ENCODE data around the gene ACRBP.

ACRBP gene
- total RNA-seq: 0.83 to 6.4 (median 3.5) reads per million in 17 experiments

GRCh38 chr12:6647083-6647604, at the start of gene ACRBP:
Gene ACRBP, minus strand, starts transcription at chr12:6647432. Its CDS starts 66 bp downstream, at chr12:6647366.
- DNase-seq: peak; percentile 85 to 95 (median 90)

GRCh38 chr12:6695313-6696045, 48.2 kb upstream of the ACRBP start:
- no peak for DNase-seq

GRCh38 chr12:6694701-6695100, 47.5 kb upstream of the ACRBP start:
- DNase-seq: no peak

GRCh38 chr12:6693832-6694355, 46.7 kb upstream of the ACRBP start:
- DNase-seq: no peak

GRCh38 chr12:6692888-6693287, 45.7 kb upstream of the ACRBP start:
- no peak for DNase-seq

- peak in 1 of 4 experiments; percentile 40 for DNase-seq
Observed at GRCh38 chr12:6691473-6691872, 44.2 kb upstream of the ACRBP start.

- peak; percentile 98 to 100 (median 98) for DNase-seq
Observed at GRCh38 chr12:6688999-6689882, 42.0 kb upstream of the ACRBP start, which contains the start of gene ZNF384. Gene ZNF384, minus strand, starts transcription at chr12:6689375. Its CDS starts 9,855 bp downstream, at chr12:6679520.

GRCh38 chr12:6688543-6688998, 41.3 kb upstream of the ACRBP start:
- peak; percentile 39 to 62 (median 44) for DNase-seq

GRCh38 chr12:6685814-6686213, 38.6 kb upstream of the ACRBP start:
- DNase-seq: no peak

GRCh38 chr12:6684609-6685008, 37.4 kb upstream of the ACRBP start:
- peak; percentile 61 to 82 (median 68) for DNase-seq

- no peak for DNase-seq
Observed at GRCh38 chr12:6676962-6677361, 29.7 kb upstream of the ACRBP start.

- no peak for DNase-seq
Observed at GRCh38 chr12:6672143-6672542, 24.9 kb upstream of the ACRBP start.

GRCh38 chr12:6667559-6668210, 20.5 kb upstream of the ACRBP start:
- DNase-seq: no peak

GRCh38 chr12:6666211-6666610, 19.0 kb upstream of the ACRBP start:
- no peak for DNase-seq

GRCh38 chr12:6664902-6665301, 17.7 kb upstream of the ACRBP start:
- peak; percentile 33 to 80 (median 50) for DNase-seq

- DNase-seq: peak; percentile 98 to 100 (median 99)
Observed at GRCh38 chr12:6662906-6663742, 15.9 kb upstream of the ACRBP start, which contains the start of gene ING4. Gene ING4, minus strand, starts transcription at chr12:6663119. Its CDS starts 18 bp downstream, at chr12:6663101.

- no peak for DNase-seq
Observed at GRCh38 chr12:6662602-6662905, 15.3 kb upstream of the ACRBP start.

GRCh38 chr12:6653987-6654386, 6.8 kb upstream of the ACRBP start:
- DNase-seq: no peak

GRCh38 chr12:6653342-6653741, 6.1 kb upstream of the ACRBP start:
- no peak for DNase-seq

GRCh38 chr12:6652391-6652790, 5.2 kb upstream of the ACRBP start:
- no peak for DNase-seq

- no peak for DNase-seq
Observed at GRCh38 chr12:6650832-6651231, 3.6 kb upstream of the ACRBP start.

Data from suppressor macrophage (primary cell).